ENCODE data around the gene PTPN2.
"Not testable (repeated sequence)": the region's sequence is repeated elsewhere in the genome, so short reads cannot be mapped to it uniquely, and the experiment has no call there.

Gene PTPN2

GRCh38 chr18:12907258-12907925 is 23.4 kb upstream of the PTPN2 start:
- DNase-seq (ENCODE audit: low spot score in 2 of 2) = no peak
- H3K27me3 Mint-ChIP-seq = peaks cover 4% of the 10 kb centered on the region
- ATAC-seq (ENCODE audit: low read depth) = no peak
- no peaks in the 10 kb centered on the region for H3K9me3 Mint-ChIP-seq
- H3K36me3 Mint-ChIP-seq = no peaks in the 10 kb centered on the region
- no peak overlapping the region for H3K4me3 Mint-ChIP-seq
- peaks cover 4% of the 10 kb centered on the region for H3K4me1 Mint-ChIP-seq
- no peak overlapping the region for H3K27ac Mint-ChIP-seq

- ATAC-seq (ENCODE audit: low read depth) (no peak), DNase-seq (ENCODE audit: low spot score in 2 of 2) (no peak)
- Mint-ChIP-seq H3K4me1 (peaks cover 4% of the 10 kb centered on the region), H3K27ac (no peak overlapping the region), H3K4me3 (no peak overlapping the region), H3K9me3 (no peaks in the 10 kb centered on the region), H3K36me3 (no peaks in the 10 kb centered on the region), H3K27me3 (peaks cover 6% of the 10 kb centered on the region)
Measured at GRCh38 chr18:12906773-12907172, 22.7 kb upstream of the PTPN2 start.

- DNase-seq (ENCODE audit: low spot score in 2 of 2) (no peak), ATAC-seq (ENCODE audit: low read depth) (no peak)
- Mint-ChIP-seq H3K9me3 (no peaks in the 10 kb centered on the region), H3K4me3 (no peak overlapping the region), H3K4me1 (peaks cover 4% of the 10 kb centered on the region), H3K36me3 (no peaks in the 10 kb centered on the region), H3K27me3 (peaks cover 6% of the 10 kb centered on the region), H3K27ac (no peak overlapping the region)
Measured at GRCh38 chr18:12906119-12906518, 22.1 kb upstream of the PTPN2 start.

- Mint-ChIP-seq H3K27me3 (peaks cover 6% of the 10 kb centered on the region), H3K4me3 (peak overlapping the region; percentile 44), H3K9me3 (no peaks in the 10 kb centered on the region), H3K4me1 (peaks cover 4% of the 10 kb centered on the region), H3K36me3 (no peaks in the 10 kb centered on the region), H3K27ac (no peak overlapping the region)
- DNase-seq (ENCODE audit: low spot score in 2 of 2) (no peak), ATAC-seq (ENCODE audit: low read depth) (no peak)
Measured at GRCh38 chr18:12904012-12904516, 20.0 kb upstream of the PTPN2 start.

- H3K9me3 Mint-ChIP-seq; H3K4me3 Mint-ChIP-seq; H3K27me3 Mint-ChIP-seq; H3K27ac Mint-ChIP-seq; H3K4me1 Mint-ChIP-seq; H3K36me3 Mint-ChIP-seq; DNase-seq (ENCODE audit: low spot score in 2 of 2); ATAC-seq (ENCODE audit: low read depth): not testable (repeated sequence)
Measured at GRCh38 chr18:12901208-12901607, 17.2 kb upstream of the PTPN2 start.

GRCh38 chr18:12896784-12897333 is 12.8 kb upstream of the PTPN2 start:
- ATAC-seq (ENCODE audit: low read depth) = peak; percentile 75
- not testable (repeated sequence) for H3K36me3 Mint-ChIP-seq; H3K9me3 Mint-ChIP-seq; H3K27ac Mint-ChIP-seq; H3K27me3 Mint-ChIP-seq; DNase-seq (ENCODE audit: low spot score in 2 of 2); H3K4me1 Mint-ChIP-seq
- peak overlapping the region; percentile 75 for H3K4me3 Mint-ChIP-seq

GRCh38 chr18:12895626-12896025 is 11.6 kb upstream of the PTPN2 start:
- no peak overlapping the region for H3K4me3 Mint-ChIP-seq
- H3K9me3 Mint-ChIP-seq = no peaks in the 10 kb centered on the region
- ATAC-seq (ENCODE audit: low read depth) (no peak), DNase-seq (ENCODE audit: low spot score in 2 of 2) (no peak)
- H3K27ac Mint-ChIP-seq = no peak overlapping the region
- peaks cover 8% of the 10 kb centered on the region for H3K27me3 Mint-ChIP-seq
- peaks cover 7% of the 10 kb centered on the region for H3K4me1 Mint-ChIP-seq
- H3K36me3 Mint-ChIP-seq = no peaks in the 10 kb centered on the region

GRCh38 chr18:12895014-12895413 is 11.0 kb upstream of the PTPN2 start:
- H3K4me3 Mint-ChIP-seq = no peak overlapping the region

GRCh38 chr18:12891561-12891960 is 7.5 kb upstream of the PTPN2 start:
- peaks cover 4% of the 10 kb centered on the region for H3K36me3 Mint-ChIP-seq
- no peaks in the 10 kb centered on the region for H3K9me3 Mint-ChIP-seq
- H3K27me3 Mint-ChIP-seq = peaks cover 7% of the 10 kb centered on the region
- no peak overlapping the region for H3K27ac Mint-ChIP-seq
- H3K4me1 Mint-ChIP-seq = peaks cover 10% of the 10 kb centered on the region
- no peak overlapping the region for H3K4me3 Mint-ChIP-seq
- no peak for DNase-seq (ENCODE audit: low spot score in 2 of 2)
- ATAC-seq (ENCODE audit: low read depth) = no peak

More at GRCh38 chr18:12895014-12895413, 11.0 kb upstream of the PTPN2 start:
- Mint-ChIP-seq H3K4me1 (peaks cover 7% of the 10 kb centered on the region), H3K36me3 (no peaks in the 10 kb centered on the region), H3K27ac (no peak overlapping the region), H3K27me3 (peaks cover 8% of the 10 kb centered on the region), H3K9me3 (no peaks in the 10 kb centered on the region)
- DNase-seq (ENCODE audit: low spot score in 2 of 2) = no peak
- no peak for ATAC-seq (ENCODE audit: low read depth)

GRCh38 chr18:12890964-12891363 is 6.9 kb upstream of the PTPN2 start:
- no peak for DNase-seq (ENCODE audit: low spot score in 2 of 2)
- Mint-ChIP-seq H3K36me3 (peaks cover 4% of the 10 kb centered on the region), H3K27me3 (peaks cover 7% of the 10 kb centered on the region), H3K27ac (no peak overlapping the region), H3K4me3 (no peak overlapping the region), H3K4me1 (peaks cover 15% of the 10 kb centered on the region), H3K9me3 (no peaks in the 10 kb centered on the region)
- no peak for ATAC-seq (ENCODE audit: low read depth)

GRCh38 chr18:12886498-12887126 is 2.6 kb upstream of the PTPN2 start:
- no peak for ATAC-seq (ENCODE audit: low read depth)
- Mint-ChIP-seq H3K9me3 (no peaks in the 10 kb centered on the region), H3K27me3 (no peaks in the 10 kb centered on the region), H3K4me1 (peaks cover 24% of the 10 kb centered on the region), H3K4me3 (peak overlapping the region; percentile 8), H3K27ac (peak overlapping the region; percentile 98), H3K36me3 (peaks cover 4% of the 10 kb centered on the region)
- DNase-seq (ENCODE audit: low spot score in 2 of 2) = no peak

- ATAC-seq (ENCODE audit: low read depth) = peak; percentile 28
- Mint-ChIP-seq H3K4me3 (peak overlapping the region; percentile 67), H3K4me1 (peaks cover 33% of the 10 kb centered on the region), H3K27ac (peak overlapping the region; percentile 98), H3K27me3 (no peaks in the 10 kb centered on the region), H3K36me3 (peaks cover 4% of the 10 kb centered on the region), H3K9me3 (no peaks in the 10 kb centered on the region)
- peak in 1 of 2 donors; percentile 35 for DNase-seq (ENCODE audit: low spot score in 2 of 2)
Measured at GRCh38 chr18:12885500-12885899, 1.5 kb upstream of the PTPN2 start.

- DNase-seq (ENCODE audit: low spot score in 2 of 2) (no peak), ATAC-seq (ENCODE audit: low read depth) (no peak)
- Mint-ChIP-seq H3K4me3 (peak overlapping the region; percentile 92), H3K36me3 (peaks cover 4% of the 10 kb centered on the region), H3K9me3 (no peaks in the 10 kb centered on the region), H3K27me3 (no peaks in the 10 kb centered on the region), H3K4me1 (peaks cover 40% of the 10 kb centered on the region), H3K27ac (peak overlapping the region; percentile 98)
Measured at GRCh38 chr18:12884406-12885323, 628 bp upstream of the PTPN2 start.

GRCh38 chr18:12883372-12883683 is 709 bp downstream of the PTPN2 start:
- DNase-seq (ENCODE audit: low spot score in 2 of 2) = peak in 1 of 2 donors; percentile 43
- peak overlapping the region; percentile 92 for H3K4me3 Mint-ChIP-seq
- peaks cover 49% of the 10 kb centered on the region for H3K4me1 Mint-ChIP-seq
- H3K27me3 Mint-ChIP-seq = no peaks in the 10 kb centered on the region
- no peak for ATAC-seq (ENCODE audit: low read depth)
- H3K9me3 Mint-ChIP-seq = no peaks in the 10 kb centered on the region
- peaks cover 2% of the 10 kb centered on the region for H3K36me3 Mint-ChIP-seq
- H3K27ac Mint-ChIP-seq = peak overlapping the region; percentile 98
